ENCODE data around the gene ZMYND11. TPM values are rescaled to one million over a fixed set of nuclear protein-coding genes. Genes with fewer than 3 reads are reported as not detected.

ZMYND11 gene
- total and polyA plus RNA-seq, 2 of the 8 experiments (the other 6 are each of a cell fraction or from before 2014, with no cell fraction given): 7.5 to 26.6 TPM

GRCh38 chr10:200405-200804 lies 65.2 kb downstream of the ZMYND11 start:
- no peak overlapping the region for H2BK5ac ChIP-seq (ENCODE audit: low read depth, low read length)
- no peak overlapping the region for H4K8ac ChIP-seq (ENCODE audit: extremely low read depth, insufficient read depth, low read length)
- no peak overlapping the region for H3K4me2 ChIP-seq (ENCODE audit: insufficient read depth in 1 of 2, low read depth in 2 of 2, low read length in 2 of 2)
- no peak overlapping the region for H3K56ac ChIP-seq (replicated peaks; ENCODE audit: insufficient read length, low read depth, low read length)
- H3K9me3 ChIP-seq (ENCODE audit: insufficient read depth in 2 of 2, low read depth in 1 of 2, low read length in 1 of 2): no peaks in the 10 kb centered on the region
- no peaks in the 10 kb centered on the region for H3K79me2 ChIP-seq (ENCODE audit: control insufficient read depth in 1 of 2, insufficient read depth in 2 of 2, low read length in 2 of 2)
- no peak overlapping the region for H2BK20ac ChIP-seq (ENCODE audit: low read length)
- no peak overlapping the region for H3K23ac ChIP-seq (ENCODE audit: insufficient read length)
- H2AK5ac ChIP-seq (ENCODE audit: low read depth, low read length): no peak overlapping the region
- no peak overlapping the region for H4K91ac ChIP-seq (replicated peaks; ENCODE audit: insufficient read length, low read length)
- H2AFZ ChIP-seq (ENCODE audit: low read length): no peak overlapping the region
- H3K4me1 ChIP-seq (replicated peaks in 1 of 4; ENCODE audit: control insufficient read depth in 3 of 4, insufficient read depth in 4 of 4, low read length in 3 of 4): no peaks in the 10 kb centered on the region
- no peak overlapping the region for H4K5ac ChIP-seq (ENCODE audit: insufficient read length, low read depth, low read length)
- TF ChIP-seq E2F6 (IDR thresholded peaks at IDR 0.05): no peak
- TF ChIP-seq KDM5A (IDR thresholded peaks at IDR 0.05; ENCODE audit: low read length): no peak
- TF ChIP-seq JUND (IDR thresholded peaks at IDR 0.05; ENCODE audit: low read length): no peak
- no peak for TF ChIP-seq CREB1 (IDR thresholded peaks at IDR 0.05)
- 92% methylated on average over 1 of the region's 1 CpG; no CpG with 5 or more reads in 1 of the 2 experiments for WGBS, 2 experiments (ENCODE audit: extremely low coverage in 1 of 2, insufficient coverage in 1 of 2, insufficient read length in 1 of 2, insufficient replicate concordance in 2 of 2, low coverage in 1 of 2, low lambda C conversion rate in 2 of 2, missing lambda C conversion rate in 1 of 2)
- no peak overlapping the region for H3K9ac ChIP-seq (replicated peaks in 1 of 4; ENCODE audit: extremely low read depth in 1 of 4, low read depth in 3 of 4, low read length in 3 of 4)
- H3K36me3 ChIP-seq (ENCODE audit: control insufficient read depth in 2 of 4, insufficient read depth in 4 of 4, low read length in 3 of 4): no peaks in the 10 kb centered on the region
- H2BK120ac ChIP-seq (replicated peaks; ENCODE audit: low read depth, low read length): no peak overlapping the region
- FAIRE-seq (no peak), DNase-seq (ENCODE audit: low read depth in 1 of 2, low spot score in 2 of 2) (no peak)
- CTCF ChIA-PET (ENCODE audit: partially characterized antibody): no interaction called here
- POLR2A ChIA-PET (ENCODE audit: partially characterized antibody): no interaction called here
- H3K23me2 ChIP-seq (ENCODE audit: low read depth, low read length): no peaks in the 10 kb centered on the region; the same call in 1 of the 2 replicates
- H3K4me3 ChIP-seq (ENCODE audit: extremely low read depth in 1 of 4, insufficient read depth in 2 of 4, low read depth in 3 of 4, low read length in 4 of 4): no peak overlapping the region
- no peak overlapping the region for H3K4ac ChIP-seq (replicated peaks; ENCODE audit: insufficient read length, low read depth, low read length)
- no peak overlapping the region for H2BK12ac ChIP-seq (ENCODE audit: low read depth, low read length)
- no peak overlapping the region for H3K18ac ChIP-seq (ENCODE audit: extremely low read depth, low read length)
- H3K14ac ChIP-seq (ENCODE audit: insufficient read length): no peak overlapping the region
- H4K20me1 ChIP-seq (replicated peaks in 1 of 2; ENCODE audit: control insufficient read depth in 1 of 2, insufficient read depth in 2 of 2, low read length in 2 of 2): no peaks in the 10 kb centered on the region
- no peaks in the 10 kb centered on the region for H3K79me1 ChIP-seq (ENCODE audit: low read depth, low read length)
- no peaks in the 10 kb centered on the region for H3K27me3 ChIP-seq (replicated peaks in 1 of 4; ENCODE audit: control insufficient read depth in 3 of 4, extremely low read depth in 1 of 4, insufficient read depth in 3 of 4, low read length in 3 of 4)
- H2BK15ac ChIP-seq (ENCODE audit: low read length): no peak overlapping the region
- H3K27ac ChIP-seq (ENCODE audit: low read depth, low read length): no peak overlapping the region
